ENCODE data around the gene ANKRD55. TPM values are rescaled to one million over a fixed set of nuclear protein-coding genes. Genes with fewer than 3 reads are reported as not detected.

The ANKRD55 gene
- total and polyA plus RNA-seq, 4 donors: 0.37 to 1.9 (median 1.4) TPM

- H3K4me3 ChIP-seq (ENCODE audit: low read depth in 1 of 3, low read length in 3 of 3): no peak overlapping the region
- no peaks in the 10 kb centered on the region for H3K36me3 ChIP-seq (ENCODE audit: control insufficient read depth in 4 of 4, insufficient read depth in 3 of 4, low read depth in 1 of 4, low read length in 3 of 4)
- H3K9ac ChIP-seq (ENCODE audit: low read depth in 1 of 2, low read length in 2 of 2): no peak overlapping the region
- no peak overlapping the region for H3K27ac ChIP-seq (ENCODE audit: low read depth in 1 of 2, low read length in 2 of 2)
- no peaks in the 10 kb centered on the region for H3K27me3 ChIP-seq (ENCODE audit: control insufficient read depth in 4 of 4, insufficient read depth in 4 of 4, low read length in 3 of 4)
- H3K9me3 ChIP-seq (ENCODE audit: control insufficient read depth in 4 of 4, low read length in 3 of 4): no peaks in the 10 kb centered on the region
- 98% methylated on average over 7 of the region's 7 CpGs for WGBS
- TF ChIP-seq MAX (IDR thresholded peaks at IDR 0.05) (no peak), TAF1 (conservative IDR thresholded peaks at IDR 0.05) (no peak), REST (IDR thresholded peaks at IDR 0.05) (no peak), YY1 (IDR thresholded peaks at IDR 0.05) (no peak), FOXA1 (IDR thresholded peaks at IDR 0.05) (no peak), ZBTB33 (IDR thresholded peaks at IDR 0.05) (no peak), HNF4G (IDR thresholded peaks at IDR 0.05) (no peak), NR2F2 (IDR thresholded peaks at IDR 0.05) (no peak), HNF4A (conservative IDR thresholded peaks at IDR 0.05) (no peak), ATF3 (IDR thresholded peaks at IDR 0.05) (no peak), FOXA2 (IDR thresholded peaks at IDR 0.05) (no peak), CTCF (IDR thresholded peaks at IDR 0.05; ENCODE audit: low read depth, low read length, missing input control) (no peak), EGR1 (IDR thresholded peaks at IDR 0.05; ENCODE audit: low read depth in 2 of 2) (no peak), RXRA (IDR thresholded peaks at IDR 0.05) (no peak), GABPA (IDR thresholded peaks at IDR 0.05 in 1 of 2, conservative IDR thresholded peaks at IDR 0.05 in 1 of 2) (no peak), JUND (IDR thresholded peaks at IDR 0.05) (no peak), SP1 (IDR thresholded peaks at IDR 0.05) (no peak), RAD21 (IDR thresholded peaks at IDR 0.05) (no peak)
- no peak for DNase-seq (ENCODE audit: low spot score)
- peaks cover 0 to 3% (median 0%) of the 10 kb centered on the region in 4 donors for H3K4me1 ChIP-seq (ENCODE audit: control insufficient read depth in 4 of 4, insufficient read depth in 4 of 4, low read length in 3 of 4)
Observed at GRCh38 chr5:56077796-56078233, 155.3 kb downstream of the ANKRD55 start.
